HepG2 (cell line): Measurements from ENCODE around the gene FAM83G. TPM values are rescaled to one million over a fixed set of nuclear protein-coding genes. Genes with fewer than 3 reads are reported as not detected.
A peak's percentile ranks its signal among the peaks of the same experiment; 100 is the strongest.

Experiments used
- ATRX ChIP-seq: sonication (generic); formaldehyde crosslinking; IDR thresholded peaks from 2 replicates; pipeline ENCODE4 v1.4.0; 2020; ENCODE audit warnings: missing genetic modification reagents, borderline replicate concordance
- CREM ChIP-seq, 2 experiments: sonication (generic) in 1 of 2; formaldehyde crosslinking in 1 of 2; IDR thresholded peaks; 2 replicates each; pipeline versions ENCODE4 v1.4.0 to v1.6.1; 2016 to 2020; ENCODE audit warnings: antibody characterized with exemption in 1 of 2, mild to moderate bottlenecking in 1 of 2, missing genetic modification reagents in 1 of 2
- FOXA3 ChIP-seq: IDR thresholded peaks from 2 replicates; pipeline ENCODE4 v1.6.1; 2016; ENCODE audit warnings: missing genetic modification reagents, missing compliant biosample characterization
- HDAC2 ChIP-seq: sonication (generic); formaldehyde crosslinking; IDR thresholded peaks from 2 replicates; pipeline ENCODE4 v1.4.0; 2020; ENCODE audit warnings: missing genetic modification reagents
- HNRNPL ChIP-seq: fragments of 200-400 bp; formaldehyde crosslinking; IDR thresholded peaks from 2 replicates; pipeline ENCODE4 v1.6.1; 2017; ENCODE audit warnings: mild to moderate bottlenecking, low read depth, low read length
- MTA1 ChIP-seq: sonication (generic); formaldehyde crosslinking; IDR thresholded peaks from 2 replicates; pipeline ENCODE4 v1.4.0; 2020; ENCODE audit warnings: missing genetic modification reagents, mild to moderate bottlenecking, borderline replicate concordance
- POLR2G ChIP-seq: fragments of 200-400 bp; formaldehyde crosslinking; IDR thresholded peaks from 2 replicates; pipeline ENCODE4 v1.6.1; 2018; ENCODE audit warnings: mild to moderate bottlenecking, low read depth, low read length, moderate library complexity
- SALL2 ChIP-seq: sonication (generic); formaldehyde crosslinking; IDR thresholded peaks from 2 replicates; pipeline ENCODE4 v1.8.1; 2023; ENCODE audit warnings: mild to moderate bottlenecking, missing genetic modification reagents, inconsistent platforms
- SMAD3 ChIP-seq: sonication (generic); formaldehyde crosslinking; IDR thresholded peaks from 2 replicates; pipeline ENCODE4 v1.4.0; 2020; ENCODE audit warnings: missing genetic modification reagents
- ZKSCAN1 ChIP-seq: fragments of 150-350 bp; IDR thresholded peaks from 2 replicates; pipeline ENCODE4 v1.6.1; 2014; ENCODE audit warnings: low read length
- ZNF230 ChIP-seq: sonication (generic); formaldehyde crosslinking; IDR thresholded peaks from 2 replicates; pipeline ENCODE4 v1.4.0; 2020; ENCODE audit warnings: mild to moderate bottlenecking, missing genetic modification reagents
- ZNF350 ChIP-seq: sonication (generic); formaldehyde crosslinking; IDR thresholded peaks from 2 replicates; pipeline ENCODE4 v1.4.0; 2020; ENCODE audit warnings: mild to moderate bottlenecking, low read depth, missing genetic modification reagents, borderline replicate concordance
- ZNF367 ChIP-seq: sonication (generic); formaldehyde crosslinking; IDR thresholded peaks from 2 replicates; pipeline ENCODE4 v1.4.0; 2020; ENCODE audit warnings: missing genetic modification reagents, borderline replicate concordance
- ZNF557 ChIP-seq: sonication (generic); formaldehyde crosslinking; IDR thresholded peaks from 2 replicates; pipeline ENCODE4 v1.4.0; 2020; ENCODE audit warnings: missing genetic modification reagents
- ZNF672 ChIP-seq: sonication (generic); formaldehyde crosslinking; IDR thresholded peaks from 2 replicates; pipeline ENCODE4 v1.8.1; 2022; ENCODE audit warnings: missing genetic modification reagents
- polyA plus RNA-seq, 8 experiments: library from polyadenylated mRNA; depleted of rRNA in 3 of 8; stranded (reverse) in 7 of 8; unstranded in 1 of 8; fragments of >200 nt; fragmentation: Illumina TruSeq in 4 of 8; extraction: Trizol in 4 of 8; gene quantifications; 2 replicates each; pipeline versions ENCODE4 v1.2.1 to v1.2.3, GENCODE V29; 2011 to 2016; ENCODE audit warnings: low read depth in 4 of 8, missing spikeins in 1 of 8, mixed read lengths in 1 of 8; ENCODE audit not compliant: insufficient read depth in 1 of 8
- total RNA-seq, 5 experiments: library from RNA; depleted of rRNA; stranded (reverse); fragments of >200 nt; fragmentation: Illumina TruSeq; extraction: Trizol; gene quantifications; 2 replicates each; pipeline ENCODE4 v1.2.3, GENCODE V29; 2016; ENCODE audit warnings: low read depth in 1 of 5
- TF ChIP-seq, protein P1 (sequence below): sonication (generic); formaldehyde crosslinking; IDR thresholded peaks from 2 replicates; pipeline ENCODE4 v1.9.0; 2021; ENCODE audit warnings: mild to moderate bottlenecking, missing genetic modification reagents
- TF ChIP-seq, protein P2 (sequence below): sonication (generic); formaldehyde crosslinking; IDR thresholded peaks from 2 replicates; pipeline ENCODE4 v1.9.0; 2021; ENCODE audit warnings: missing genetic modification reagents, borderline replicate concordance
- TF ChIP-seq, protein P3 (sequence below): sonication (generic); formaldehyde crosslinking; IDR thresholded peaks from 2 replicates; pipeline ENCODE4 v1.4.0; 2020; ENCODE audit warnings: missing genetic modification reagents
- TF ChIP-seq, protein P4 (sequence below): sonication (generic); IDR thresholded peaks from 2 replicates; pipeline ENCODE4 v1.6.1; 2016; ENCODE audit warnings: low read depth, borderline replicate concordance

Gene FAM83G
- total and polyA plus RNA-seq, 2 of the 13 experiments (the other 11 are each of a cell fraction or from before 2014, with no cell fraction given), result 13.7 to 18.6 TPM

DNA sequence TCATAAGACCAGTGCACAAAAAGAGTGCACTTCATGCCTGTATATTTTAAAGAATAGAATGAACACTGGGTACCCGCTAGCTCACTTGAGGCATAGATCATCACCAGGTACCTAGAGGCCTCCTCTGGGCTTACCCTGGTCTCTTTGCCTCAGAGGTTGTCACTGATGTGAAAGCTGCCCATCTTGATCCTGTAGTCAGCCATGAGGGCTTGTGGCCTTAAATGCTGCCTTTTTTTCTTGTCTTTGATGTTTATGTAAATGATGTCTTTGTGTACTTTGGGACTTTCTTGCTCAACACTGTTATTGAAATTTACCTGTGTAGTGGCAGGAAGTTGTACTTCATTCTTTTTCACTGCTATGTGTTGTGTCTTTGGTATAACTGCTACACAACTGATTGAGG is 79.4 kb downstream of the FAM83G start (continued):
- TF ChIP-seq, protein P1, sequence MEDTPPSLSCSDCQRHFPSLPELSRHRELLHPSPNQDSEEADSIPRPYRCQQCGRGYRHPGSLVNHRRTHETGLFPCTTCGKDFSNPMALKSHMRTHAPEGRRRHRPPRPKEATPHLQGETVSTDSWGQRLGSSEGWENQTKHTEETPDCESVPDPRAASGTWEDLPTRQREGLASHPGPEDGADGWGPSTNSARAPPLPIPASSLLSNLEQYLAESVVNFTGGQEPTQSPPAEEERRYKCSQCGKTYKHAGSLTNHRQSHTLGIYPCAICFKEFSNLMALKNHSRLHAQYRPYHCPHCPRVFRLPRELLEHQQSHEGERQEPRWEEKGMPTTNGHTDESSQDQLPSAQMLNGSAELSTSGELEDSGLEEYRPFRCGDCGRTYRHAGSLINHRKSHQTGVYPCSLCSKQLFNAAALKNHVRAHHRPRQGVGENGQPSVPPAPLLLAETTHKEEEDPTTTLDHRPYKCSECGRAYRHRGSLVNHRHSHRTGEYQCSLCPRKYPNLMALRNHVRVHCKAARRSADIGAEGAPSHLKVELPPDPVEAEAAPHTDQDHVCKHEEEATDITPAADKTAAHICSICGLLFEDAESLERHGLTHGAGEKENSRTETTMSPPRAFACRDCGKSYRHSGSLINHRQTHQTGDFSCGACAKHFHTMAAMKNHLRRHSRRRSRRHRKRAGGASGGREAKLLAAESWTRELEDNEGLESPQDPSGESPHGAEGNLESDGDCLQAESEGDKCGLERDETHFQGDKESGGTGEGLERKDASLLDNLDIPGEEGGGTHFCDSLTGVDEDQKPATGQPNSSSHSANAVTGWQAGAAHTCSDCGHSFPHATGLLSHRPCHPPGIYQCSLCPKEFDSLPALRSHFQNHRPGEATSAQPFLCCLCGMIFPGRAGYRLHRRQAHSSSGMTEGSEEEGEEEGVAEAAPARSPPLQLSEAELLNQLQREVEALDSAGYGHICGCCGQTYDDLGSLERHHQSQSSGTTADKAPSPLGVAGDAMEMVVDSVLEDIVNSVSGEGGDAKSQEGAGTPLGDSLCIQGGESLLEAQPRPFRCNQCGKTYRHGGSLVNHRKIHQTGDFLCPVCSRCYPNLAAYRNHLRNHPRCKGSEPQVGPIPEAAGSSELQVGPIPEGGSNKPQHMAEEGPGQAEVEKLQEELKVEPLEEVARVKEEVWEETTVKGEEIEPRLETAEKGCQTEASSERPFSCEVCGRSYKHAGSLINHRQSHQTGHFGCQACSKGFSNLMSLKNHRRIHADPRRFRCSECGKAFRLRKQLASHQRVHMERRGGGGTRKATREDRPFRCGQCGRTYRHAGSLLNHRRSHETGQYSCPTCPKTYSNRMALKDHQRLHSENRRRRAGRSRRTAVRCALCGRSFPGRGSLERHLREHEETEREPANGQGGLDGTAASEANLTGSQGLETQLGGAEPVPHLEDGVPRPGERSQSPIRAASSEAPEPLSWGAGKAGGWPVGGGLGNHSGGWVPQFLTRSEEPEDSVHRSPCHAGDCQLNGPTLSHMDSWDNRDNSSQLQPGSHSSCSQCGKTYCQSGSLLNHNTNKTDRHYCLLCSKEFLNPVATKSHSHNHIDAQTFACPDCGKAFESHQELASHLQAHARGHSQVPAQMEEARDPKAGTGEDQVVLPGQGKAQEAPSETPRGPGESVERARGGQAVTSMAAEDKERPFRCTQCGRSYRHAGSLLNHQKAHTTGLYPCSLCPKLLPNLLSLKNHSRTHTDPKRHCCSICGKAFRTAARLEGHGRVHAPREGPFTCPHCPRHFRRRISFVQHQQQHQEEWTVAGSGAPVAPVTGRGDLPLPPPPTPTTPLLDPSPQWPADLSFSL (CRISPR knock-in tag), result peak; percentile 96
- no peak for TF ChIP-seq ZNF350
- no peak for TF ChIP-seq ATRX (CRISPR knock-in tag)
- TF ChIP-seq HDAC2 (CRISPR knock-in tag), result peak; percentile 68; the same call in 1 of the 2 replicates
- no peak for TF ChIP-seq POLR2G
- no peak for TF ChIP-seq ZNF672 (CRISPR knock-in tag)
- TF ChIP-seq HNRNPL, result no peak
- 0 out of 2 replicates have a peak, but pooled peaks have one; percentile 22 for TF ChIP-seq SMAD3 (CRISPR knock-in tag)
- TF ChIP-seq FOXA3 (CRISPR knock-in tag), result peak; percentile 96
- TF ChIP-seq ZNF557 (CRISPR knock-in tag), result no peak
- TF ChIP-seq SALL2, result no peak
- no peak for TF ChIP-seq ZNF230 (CRISPR knock-in tag)
- TF ChIP-seq MTA1, result no peak
- TF ChIP-seq, protein P2, sequence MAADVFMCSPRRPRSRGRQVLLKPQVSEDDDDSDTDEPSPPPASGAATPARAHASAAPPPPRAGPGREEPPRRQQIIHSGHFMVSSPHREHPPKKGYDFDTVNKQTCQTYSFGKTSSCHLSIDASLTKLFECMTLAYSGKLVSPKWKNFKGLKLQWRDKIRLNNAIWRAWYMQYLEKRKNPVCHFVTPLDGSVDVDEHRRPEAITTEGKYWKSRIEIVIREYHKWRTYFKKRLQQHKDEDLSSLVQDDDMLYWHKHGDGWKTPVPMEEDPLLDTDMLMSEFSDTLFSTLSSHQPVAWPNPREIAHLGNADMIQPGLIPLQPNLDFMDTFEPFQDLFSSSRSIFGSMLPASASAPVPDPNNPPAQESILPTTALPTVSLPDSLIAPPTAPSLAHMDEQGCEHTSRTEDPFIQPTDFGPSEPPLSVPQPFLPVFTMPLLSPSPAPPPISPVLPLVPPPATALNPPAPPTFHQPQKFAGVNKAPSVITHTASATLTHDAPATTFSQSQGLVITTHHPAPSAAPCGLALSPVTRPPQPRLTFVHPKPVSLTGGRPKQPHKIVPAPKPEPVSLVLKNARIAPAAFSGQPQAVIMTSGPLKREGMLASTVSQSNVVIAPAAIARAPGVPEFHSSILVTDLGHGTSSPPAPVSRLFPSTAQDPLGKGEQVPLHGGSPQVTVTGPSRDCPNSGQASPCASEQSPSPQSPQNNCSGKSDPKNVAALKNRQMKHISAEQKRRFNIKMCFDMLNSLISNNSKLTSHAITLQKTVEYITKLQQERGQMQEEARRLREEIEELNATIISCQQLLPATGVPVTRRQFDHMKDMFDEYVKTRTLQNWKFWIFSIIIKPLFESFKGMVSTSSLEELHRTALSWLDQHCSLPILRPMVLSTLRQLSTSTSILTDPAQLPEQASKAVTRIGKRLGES (CRISPR knock-in tag), result no peak
- no peak for TF ChIP-seq ZNF367
- TF ChIP-seq, protein P3, sequence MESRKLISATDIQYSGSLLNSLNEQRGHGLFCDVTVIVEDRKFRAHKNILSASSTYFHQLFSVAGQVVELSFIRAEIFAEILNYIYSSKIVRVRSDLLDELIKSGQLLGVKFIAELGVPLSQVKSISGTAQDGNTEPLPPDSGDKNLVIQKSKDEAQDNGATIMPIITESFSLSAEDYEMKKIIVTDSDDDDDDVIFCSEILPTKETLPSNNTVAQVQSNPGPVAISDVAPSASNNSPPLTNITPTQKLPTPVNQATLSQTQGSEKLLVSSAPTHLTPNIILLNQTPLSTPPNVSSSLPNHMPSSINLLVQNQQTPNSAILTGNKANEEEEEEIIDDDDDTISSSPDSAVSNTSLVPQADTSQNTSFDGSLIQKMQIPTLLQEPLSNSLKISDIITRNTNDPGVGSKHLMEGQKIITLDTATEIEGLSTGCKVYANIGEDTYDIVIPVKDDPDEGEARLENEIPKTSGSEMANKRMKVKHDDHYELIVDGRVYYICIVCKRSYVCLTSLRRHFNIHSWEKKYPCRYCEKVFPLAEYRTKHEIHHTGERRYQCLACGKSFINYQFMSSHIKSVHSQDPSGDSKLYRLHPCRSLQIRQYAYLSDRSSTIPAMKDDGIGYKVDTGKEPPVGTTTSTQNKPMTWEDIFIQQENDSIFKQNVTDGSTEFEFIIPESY (CRISPR knock-in tag), result no peak
- peak; percentile 29; the same call in 1 of the 2 replicates for TF ChIP-seq CREM (IDR thresholded peaks at IDR 0.05)
- TF ChIP-seq CREM (CRISPR knock-in tag; IDR thresholded peaks at IDR 0.05), result no peak
- TF ChIP-seq, protein P4, sequence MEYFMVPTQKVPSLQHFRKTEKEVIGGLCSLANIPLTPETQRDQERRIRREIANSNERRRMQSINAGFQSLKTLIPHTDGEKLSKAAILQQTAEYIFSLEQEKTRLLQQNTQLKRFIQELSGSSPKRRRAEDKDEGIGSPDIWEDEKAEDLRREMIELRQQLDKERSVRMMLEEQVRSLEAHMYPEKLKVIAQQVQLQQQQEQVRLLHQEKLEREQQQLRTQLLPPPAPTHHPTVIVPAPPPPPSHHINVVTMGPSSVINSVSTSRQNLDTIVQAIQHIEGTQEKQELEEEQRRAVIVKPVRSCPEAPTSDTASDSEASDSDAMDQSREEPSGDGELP, result 0 out of 2 replicates have a peak, but pooled peaks have one; percentile 9
- no peak for TF ChIP-seq ZKSCAN1
